Brain pericyte (primary cell): ENCODE measurements around the gene OTOG.

ENCODE experiments used
- DNase-seq: peaks from one replicate; pipeline ENCODE4 v3.0.0-alpha.2; 2012; ENCODE audit warnings: low read depth, low spot score

Gene OTOG

DNA sequence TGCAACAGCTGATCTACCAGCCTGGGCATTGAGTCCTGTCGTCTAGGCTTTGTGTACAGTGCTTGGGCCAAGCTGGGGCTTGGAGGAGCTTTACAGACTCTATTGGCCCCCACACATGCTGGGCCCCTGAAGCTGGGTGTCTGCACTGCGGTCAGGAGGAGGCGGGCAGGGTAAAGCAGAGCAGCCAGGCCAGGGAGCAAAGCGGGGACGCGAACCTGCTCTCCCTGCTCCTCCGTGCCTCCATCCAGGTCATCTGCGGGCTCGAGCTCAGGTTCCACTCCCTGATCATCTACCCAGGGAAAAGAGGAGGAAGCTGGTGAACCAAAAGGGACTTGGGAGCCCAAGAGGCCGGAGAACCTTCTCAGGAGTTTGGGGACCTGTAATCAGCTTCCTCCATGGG lies 29.9 kb upstream of the OTOG start:
- DNase-seq = no peak

DNA sequence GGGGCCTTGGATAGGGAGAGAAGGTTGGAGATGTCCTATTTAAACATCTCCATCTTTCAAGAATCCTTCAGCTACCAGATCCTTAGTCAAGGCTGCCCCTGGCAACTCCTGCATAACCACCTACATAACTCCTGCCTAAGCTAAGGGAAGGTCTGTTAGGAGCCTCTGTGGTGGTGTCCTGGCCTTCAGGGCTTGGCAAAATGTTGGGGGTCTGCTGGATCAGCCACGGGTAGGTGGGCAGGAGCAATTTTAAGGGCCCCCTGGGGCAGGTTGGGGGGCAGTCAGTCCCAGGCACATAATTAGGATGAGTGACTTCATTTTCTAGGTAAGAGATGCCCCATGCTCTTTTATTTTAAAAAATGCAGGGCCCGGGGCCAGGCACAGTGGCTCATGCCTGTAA lies 28.7 kb upstream of the OTOG start:
- DNase-seq = no peak

- DNase-seq = no peak
Observed at GRCh38 chr11:17519061-17519885, 27.8 kb upstream of the OTOG start.

GRCh38 chr11:17521106-17521900 lies 25.8 kb upstream of the OTOG start:
- no peak for DNase-seq

GRCh38 chr11:17522655-17523054 lies 24.4 kb upstream of the OTOG start:
- DNase-seq = no peak

DNA sequence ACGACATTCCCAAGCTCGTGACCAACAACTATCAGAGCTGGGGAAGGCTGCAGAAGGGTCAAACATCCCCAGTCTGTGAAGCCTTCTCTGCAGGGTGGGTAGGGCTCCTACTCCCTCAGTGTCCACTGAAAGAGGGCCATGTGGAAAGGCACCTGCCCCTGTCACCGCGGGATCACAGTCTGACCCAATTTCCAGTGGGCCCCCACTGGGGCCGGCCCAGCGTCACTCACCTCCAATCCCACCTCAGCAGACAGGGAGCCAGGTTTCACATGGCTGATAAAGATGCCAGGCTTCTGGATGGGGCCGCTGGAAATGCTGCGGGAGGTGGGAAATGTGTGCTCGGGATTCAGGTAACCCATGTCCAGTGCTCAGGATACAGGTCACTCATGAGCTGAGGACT lies 22.8 kb upstream of the OTOG start:
- no peak for DNase-seq

DNA sequence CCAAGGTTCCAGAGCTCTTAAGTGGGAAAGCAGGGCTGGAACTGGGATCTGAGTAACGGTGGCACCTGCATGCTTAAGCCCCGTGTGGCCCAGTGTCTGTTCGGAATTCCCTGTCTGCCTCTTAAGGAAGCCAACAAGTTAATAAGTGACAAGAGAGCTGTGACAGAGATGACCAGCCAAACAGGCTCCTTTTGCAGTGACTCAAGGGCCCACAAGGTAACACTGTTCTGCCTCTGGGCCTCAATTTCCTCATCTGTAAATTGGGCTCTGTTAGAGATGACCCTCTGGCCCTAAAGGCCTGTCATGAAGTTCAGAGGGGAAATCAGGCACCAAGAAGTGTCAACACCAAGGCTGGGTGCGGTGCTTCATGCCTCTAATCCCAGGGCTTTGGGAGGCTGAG lies 21.5 kb upstream of the OTOG start:
- DNase-seq = no peak

DNA sequence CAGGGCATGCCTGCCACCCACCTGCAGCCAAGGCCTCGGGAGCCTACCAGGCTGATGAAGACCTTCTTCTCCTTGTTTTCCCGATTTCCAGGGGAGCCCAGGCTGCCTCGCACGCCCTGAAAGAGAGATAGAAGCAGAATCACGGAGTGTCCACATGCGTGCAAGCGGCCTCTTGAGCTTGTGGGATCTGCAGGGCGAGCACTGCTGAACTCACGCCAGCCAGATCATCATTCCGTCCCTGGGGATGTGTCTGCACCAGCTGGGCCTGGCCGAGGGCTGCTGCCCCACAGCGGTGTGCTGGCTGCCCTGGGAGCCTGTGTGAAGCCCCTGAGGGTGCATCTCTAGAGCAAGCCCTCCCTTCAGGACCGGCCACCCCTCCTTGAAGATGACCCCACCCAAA lies 20.7 kb upstream of the OTOG start:
- no peak for DNase-seq

- DNase-seq = no peak
Observed at GRCh38 chr11:17526931-17527627, 20.0 kb upstream of the OTOG start.

GRCh38 chr11:17527628-17527995 lies 19.4 kb upstream of the OTOG start:
- DNase-seq = no peak

GRCh38 chr11:17528181-17528691 lies 18.8 kb upstream of the OTOG start:
- no peak for DNase-seq

- DNase-seq = no peak
Observed at GRCh38 chr11:17528906-17529843, 17.9 kb upstream of the OTOG start.

GRCh38 chr11:17529844-17530185 lies 17.2 kb upstream of the OTOG start:
- DNase-seq = no peak

DNA sequence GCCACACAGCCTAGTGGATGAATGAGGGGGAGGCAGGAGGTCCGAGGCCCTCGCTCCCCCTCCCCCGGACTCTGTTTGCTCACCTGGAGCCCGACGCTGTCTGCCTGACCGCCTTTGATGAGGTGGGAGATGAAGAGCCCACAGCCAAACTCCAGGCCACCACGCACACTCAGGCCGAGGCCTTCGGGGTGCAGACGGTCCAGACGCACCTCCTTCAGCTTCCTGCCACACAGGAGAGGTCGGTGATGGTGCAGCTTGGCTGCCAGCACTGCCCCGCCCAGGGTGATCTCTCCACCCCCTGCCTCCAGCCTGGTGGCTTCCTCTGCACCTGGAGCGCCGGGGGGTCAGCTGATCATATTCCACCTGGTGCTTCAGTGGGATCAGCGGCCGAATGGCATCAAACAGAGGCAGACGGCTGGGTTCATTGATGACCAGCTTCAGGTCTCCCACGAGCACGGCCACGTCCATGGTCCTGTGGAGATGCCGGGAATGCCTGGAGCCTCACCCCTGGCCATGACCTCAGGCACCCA lies 15.9 kb upstream of the OTOG start:
- no peak for DNase-seq

DNA sequence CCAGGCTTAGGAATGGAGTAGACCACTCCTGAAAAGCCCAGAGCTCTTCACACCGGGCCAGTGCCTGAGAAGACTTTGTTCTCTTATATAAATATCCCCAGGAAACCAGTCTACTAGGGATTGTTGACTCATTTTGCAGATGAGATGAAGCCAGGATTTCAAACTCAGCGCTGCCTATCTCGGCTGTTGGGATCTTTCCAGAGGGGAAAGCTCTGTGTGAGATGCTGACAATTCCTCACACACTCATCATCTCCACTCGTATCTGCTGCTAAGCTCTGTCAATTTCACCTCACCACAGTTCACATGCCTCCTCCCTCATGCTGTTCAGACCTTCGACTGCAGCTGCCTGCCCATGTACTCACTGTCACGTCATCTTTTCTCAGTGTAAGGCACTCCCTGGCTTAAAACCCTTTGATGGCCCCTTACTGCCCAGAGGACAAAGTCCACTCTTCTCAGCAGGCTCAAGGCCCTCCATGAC lies 15.4 kb upstream of the OTOG start:
- no peak for DNase-seq

GRCh38 chr11:17532784-17533183 lies 14.3 kb upstream of the OTOG start:
- no peak for DNase-seq

DNA sequence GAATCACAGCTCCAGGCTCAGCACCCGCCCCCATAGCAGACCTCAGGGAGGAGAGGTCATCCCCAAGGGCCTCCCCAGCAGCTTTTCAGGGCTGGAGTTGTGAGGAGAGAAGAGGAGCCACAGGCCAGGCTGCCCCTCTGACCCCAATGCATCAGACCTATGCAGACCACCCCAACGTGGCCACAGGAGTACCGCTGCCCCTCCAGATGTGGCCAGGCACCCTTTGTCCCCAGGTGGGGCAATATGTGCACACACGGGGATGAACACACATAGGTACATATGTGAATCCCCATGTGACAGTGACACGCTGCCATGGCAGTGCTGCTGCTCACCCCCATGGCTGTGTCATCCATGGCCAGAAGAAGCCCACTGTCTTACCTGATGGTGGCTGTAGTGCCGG lies 13.7 kb upstream of the OTOG start:
- DNase-seq = no peak

GRCh38 chr11:17533778-17534415 lies 13.2 kb upstream of the OTOG start:
- DNase-seq = no peak

- no peak for DNase-seq
Observed at GRCh38 chr11:17535488-17535887, 11.6 kb upstream of the OTOG start.

- no peak for DNase-seq
Observed at GRCh38 chr11:17537261-17537660, 9.8 kb upstream of the OTOG start.
